Mesothelial cell of epicardium (in vitro differentiated cells): Measurements from ENCODE around the gene ELK4. TPM values are rescaled to one million over a fixed set of nuclear protein-coding genes. Genes with fewer than 3 reads are reported as not detected.

Experiments
- DNase-seq, 2 experiments: peaks; one replicate each; pipeline ENCODE4 v3.0.0; 2021; ENCODE audit warnings: low spot score in 2 of 2; ENCODE audit not compliant: unreplicated experiment in 2 of 2
- H3K27ac Mint-ChIP-seq: 2 replicates; pipeline ENCODE4 v1.8.0; 2021; ENCODE audit warnings: mixed read lengths
- H3K27me3 Mint-ChIP-seq: 2 replicates; pipeline ENCODE4 v1.8.0; 2021; ENCODE audit warnings: low read depth, mixed read lengths
- H3K36me3 Mint-ChIP-seq: 2 replicates; pipeline ENCODE4 v1.8.0; 2021; ENCODE audit warnings: mixed read lengths
- H3K4me1 Mint-ChIP-seq: 2 replicates; pipeline ENCODE4 v1.8.0; 2021; ENCODE audit warnings: mixed read lengths
- H3K4me3 Mint-ChIP-seq: 2 replicates; pipeline ENCODE4 v1.8.0; 2021; ENCODE audit warnings: mild to moderate bottlenecking, moderate library complexity, mixed read lengths
- H3K9me3 Mint-ChIP-seq: 2 replicates; pipeline ENCODE4 v1.8.0; 2021; ENCODE audit warnings: mixed read lengths
- CTCF ChIP-seq: fragments of 200-600 bp; sonication (generic); IDR thresholded peaks from one replicate; pipeline ENCODE4 v1.5.0; 2021; ENCODE audit warnings: antibody characterized with exemption; ENCODE audit not compliant: unreplicated experiment
- total RNA-seq: library from RNA; stranded (reverse); gene quantifications from 3 replicates; pipeline ENCODE4 v1.2.1, GENCODE V29; 2021

ELK4 gene
- total RNA-seq, 1 donor from 2014 or later, result 36.8 TPM

GRCh38 chr1:205604059-205604458 lies 27.8 kb downstream of the ELK4 start:
- Mint-ChIP-seq H3K36me3 (peaks cover 22% of the 10 kb centered on the region), H3K9me3 (peaks cover 4% of the 10 kb centered on the region), H3K27ac (no peak overlapping the region), H3K4me3 (no peak overlapping the region), H3K4me1 (peaks cover 11% of the 10 kb centered on the region), H3K27me3 (no peaks in the 10 kb centered on the region)
- DNase-seq, result no peak
- TF ChIP-seq CTCF, result no peak

- no peak overlapping the region for H3K27ac Mint-ChIP-seq
- H3K27me3 Mint-ChIP-seq, result no peaks in the 10 kb centered on the region
- no peak for TF ChIP-seq CTCF
- peaks cover 16% of the 10 kb centered on the region for H3K4me1 Mint-ChIP-seq
- peaks cover 17% of the 10 kb centered on the region for H3K36me3 Mint-ChIP-seq
- H3K9me3 Mint-ChIP-seq, result peaks cover 4% of the 10 kb centered on the region
- H3K4me3 Mint-ChIP-seq, result no peak overlapping the region
- no peak for DNase-seq
Measured at GRCh38 chr1:205601205-205601604, 30.6 kb downstream of the ELK4 start.

DNA sequence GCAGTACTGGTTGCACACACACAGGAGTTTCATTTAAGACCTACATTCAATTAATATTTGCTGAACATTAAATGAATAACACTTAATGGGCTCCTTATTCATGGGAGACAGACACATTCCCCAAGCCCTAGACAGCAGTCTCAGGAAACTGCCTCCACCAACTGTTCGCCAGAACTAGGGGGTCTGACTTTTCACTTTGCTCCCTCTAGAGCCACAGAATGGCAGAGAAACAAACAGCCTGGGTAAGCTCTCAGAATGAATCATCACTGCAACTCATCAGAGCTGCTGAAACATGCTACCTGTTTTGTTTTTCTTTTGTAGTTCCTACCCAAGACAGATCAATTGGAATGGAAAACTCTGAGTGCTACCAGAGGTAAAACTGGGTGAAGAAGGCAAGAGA lies 31.7 kb downstream of the ELK4 start:
- DNase-seq, result no peak
- TF ChIP-seq CTCF, result no peak
- H3K4me1 Mint-ChIP-seq, result peaks cover 16% of the 10 kb centered on the region
- peak overlapping the region; percentile 75 for H3K27ac Mint-ChIP-seq
- H3K36me3 Mint-ChIP-seq, result peaks cover 18% of the 10 kb centered on the region
- H3K9me3 Mint-ChIP-seq, result peaks cover 4% of the 10 kb centered on the region
- no peaks in the 10 kb centered on the region for H3K27me3 Mint-ChIP-seq
- no peak overlapping the region for H3K4me3 Mint-ChIP-seq

GRCh38 chr1:205599669-205600042 lies 32.2 kb downstream of the ELK4 start:
- H3K9me3 Mint-ChIP-seq, result peaks cover 4% of the 10 kb centered on the region
- no peak for TF ChIP-seq CTCF
- no peaks in the 10 kb centered on the region for H3K27me3 Mint-ChIP-seq
- peaks cover 15% of the 10 kb centered on the region for H3K36me3 Mint-ChIP-seq
- peak overlapping the region; percentile 75 for H3K27ac Mint-ChIP-seq
- no peak overlapping the region for H3K4me3 Mint-ChIP-seq
- peaks cover 16% of the 10 kb centered on the region for H3K4me1 Mint-ChIP-seq
- no peak for DNase-seq

GRCh38 chr1:205598841-205599668 lies 32.8 kb downstream of the ELK4 start:
- Mint-ChIP-seq H3K27me3 (no peaks in the 10 kb centered on the region), H3K4me1 (peaks cover 16% of the 10 kb centered on the region), H3K9me3 (peaks cover 1% of the 10 kb centered on the region), H3K27ac (peak overlapping the region; percentile 75), H3K36me3 (peaks cover 11% of the 10 kb centered on the region), H3K4me3 (no peak overlapping the region)
- no peak for DNase-seq
- no peak for TF ChIP-seq CTCF
